ENCODE data around the gene CCDC183.

CCDC183 gene

DNA sequence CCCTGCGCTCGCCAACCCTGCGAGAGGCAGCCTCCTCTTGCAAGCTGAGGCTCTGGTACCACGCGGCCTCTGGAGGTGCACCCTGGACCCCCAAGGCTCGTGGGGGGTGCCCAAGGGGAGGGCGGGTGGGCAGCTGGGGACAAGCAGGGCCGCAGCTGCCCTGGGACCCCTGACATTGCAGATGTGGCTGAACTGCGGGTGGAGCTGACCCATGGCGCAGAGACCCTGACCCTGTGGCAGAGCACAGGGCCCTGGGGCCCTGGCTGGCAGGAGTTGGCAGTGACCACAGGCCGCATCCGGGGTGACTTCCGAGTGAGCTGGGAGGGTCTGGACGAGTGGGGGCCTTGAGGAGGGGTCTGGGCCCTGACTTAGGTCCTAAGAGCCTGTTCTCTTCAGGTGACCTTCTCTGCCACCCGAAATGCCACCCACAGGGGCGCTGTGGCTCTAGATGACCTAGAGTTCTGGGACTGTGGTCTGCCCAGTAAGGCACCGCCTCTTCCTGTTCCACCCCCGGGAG is 57.5 kb downstream of the CCDC183 start:
- peaks cover 9% of the 10 kb centered on the region; the same call in 1 of the 2 replicates for H3K36me3 ChIP-seq (ENCODE audit: insufficient read depth, low read length)
- no peaks in the 10 kb centered on the region for H4K20me1 ChIP-seq (ENCODE audit: insufficient read depth, low read length)
- H3K9ac ChIP-seq (ENCODE audit: low read length) = no peak overlapping the region
- H3K4me1 ChIP-seq (ENCODE audit: insufficient read depth, low read length, severe bottlenecking) = peaks cover 7% of the 10 kb centered on the region
- H3K9me2 ChIP-seq (ENCODE audit: low read depth, low read length) = no peaks in the 10 kb centered on the region
- no peaks in the 10 kb centered on the region for H3K79me2 ChIP-seq (ENCODE audit: insufficient read depth, low read length)
- H3K9me3 ChIP-seq (ENCODE audit: low read length) = no peaks in the 10 kb centered on the region
- no peak overlapping the region for H3K4me3 ChIP-seq (ENCODE audit: low read depth, low read length, poor library complexity, severe bottlenecking)
- no peak overlapping the region for H3K4me2 ChIP-seq (ENCODE audit: low read length)
- no peaks in the 10 kb centered on the region for H3F3A ChIP-seq (ENCODE audit: insufficient read depth, low read length)
- no peak overlapping the region for H3K27ac ChIP-seq (ENCODE audit: low read depth, low read length, poor library complexity, severe bottlenecking)
- H3K27me3 ChIP-seq (ENCODE audit: insufficient read depth, low read length) = no peaks in the 10 kb centered on the region
- TF ChIP-seq EZH2 (IDR thresholded peaks at IDR 0.05; ENCODE audit: borderline replicate concordance, low read length) = no peak
- TF ChIP-seq, protein P1, sequence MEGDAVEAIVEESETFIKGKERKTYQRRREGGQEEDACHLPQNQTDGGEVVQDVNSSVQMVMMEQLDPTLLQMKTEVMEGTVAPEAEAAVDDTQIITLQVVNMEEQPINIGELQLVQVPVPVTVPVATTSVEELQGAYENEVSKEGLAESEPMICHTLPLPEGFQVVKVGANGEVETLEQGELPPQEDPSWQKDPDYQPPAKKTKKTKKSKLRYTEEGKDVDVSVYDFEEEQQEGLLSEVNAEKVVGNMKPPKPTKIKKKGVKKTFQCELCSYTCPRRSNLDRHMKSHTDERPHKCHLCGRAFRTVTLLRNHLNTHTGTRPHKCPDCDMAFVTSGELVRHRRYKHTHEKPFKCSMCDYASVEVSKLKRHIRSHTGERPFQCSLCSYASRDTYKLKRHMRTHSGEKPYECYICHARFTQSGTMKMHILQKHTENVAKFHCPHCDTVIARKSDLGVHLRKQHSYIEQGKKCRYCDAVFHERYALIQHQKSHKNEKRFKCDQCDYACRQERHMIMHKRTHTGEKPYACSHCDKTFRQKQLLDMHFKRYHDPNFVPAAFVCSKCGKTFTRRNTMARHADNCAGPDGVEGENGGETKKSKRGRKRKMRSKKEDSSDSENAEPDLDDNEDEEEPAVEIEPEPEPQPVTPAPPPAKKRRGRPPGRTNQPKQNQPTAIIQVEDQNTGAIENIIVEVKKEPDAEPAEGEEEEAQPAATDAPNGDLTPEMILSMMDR (IDR thresholded peaks at IDR 0.05; ENCODE audit: low read length) = peak; percentile 46; the same call in 1 of the 2 replicates
- H2AFZ ChIP-seq (ENCODE audit: low read length) = no peak overlapping the region

DNA sequence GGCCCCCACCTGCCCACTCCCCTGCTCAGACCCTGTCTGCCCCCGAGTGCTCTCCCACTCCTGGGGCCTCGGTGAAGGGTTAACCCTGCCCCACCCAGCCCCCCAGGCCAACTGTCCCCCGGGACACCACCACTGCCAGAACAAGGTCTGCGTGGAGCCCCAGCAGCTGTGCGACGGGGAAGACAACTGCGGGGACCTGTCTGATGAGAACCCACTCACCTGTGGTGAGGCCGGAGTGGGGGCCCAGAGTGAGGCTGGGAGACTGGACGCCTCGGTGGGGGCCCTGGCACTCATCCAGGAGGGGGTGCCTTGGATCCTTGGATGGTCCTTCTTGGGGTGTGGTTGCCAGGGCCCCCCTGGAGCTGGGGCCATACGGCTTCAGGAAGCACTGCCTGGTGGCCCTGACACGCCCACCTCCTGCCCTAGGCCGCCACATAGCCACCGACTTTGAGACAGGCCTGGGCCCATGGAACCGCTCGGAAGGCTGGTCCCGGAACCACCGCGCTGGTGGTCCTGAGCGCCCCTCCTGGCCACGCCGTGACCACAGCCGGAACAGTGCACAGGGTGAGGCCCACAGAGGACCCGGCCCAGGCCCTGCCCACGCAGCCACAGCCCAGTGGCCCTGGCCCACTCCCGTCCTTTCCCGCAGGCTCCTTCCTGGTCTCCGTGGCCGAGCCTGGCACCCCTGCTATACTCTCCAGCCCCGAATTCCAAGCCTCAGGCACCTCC is 58.1 kb downstream of the CCDC183 start:
- H3K36me3 ChIP-seq (ENCODE audit: insufficient read depth, low read length) = peaks cover 9% of the 10 kb centered on the region; the same call in 1 of the 2 replicates

DNA sequence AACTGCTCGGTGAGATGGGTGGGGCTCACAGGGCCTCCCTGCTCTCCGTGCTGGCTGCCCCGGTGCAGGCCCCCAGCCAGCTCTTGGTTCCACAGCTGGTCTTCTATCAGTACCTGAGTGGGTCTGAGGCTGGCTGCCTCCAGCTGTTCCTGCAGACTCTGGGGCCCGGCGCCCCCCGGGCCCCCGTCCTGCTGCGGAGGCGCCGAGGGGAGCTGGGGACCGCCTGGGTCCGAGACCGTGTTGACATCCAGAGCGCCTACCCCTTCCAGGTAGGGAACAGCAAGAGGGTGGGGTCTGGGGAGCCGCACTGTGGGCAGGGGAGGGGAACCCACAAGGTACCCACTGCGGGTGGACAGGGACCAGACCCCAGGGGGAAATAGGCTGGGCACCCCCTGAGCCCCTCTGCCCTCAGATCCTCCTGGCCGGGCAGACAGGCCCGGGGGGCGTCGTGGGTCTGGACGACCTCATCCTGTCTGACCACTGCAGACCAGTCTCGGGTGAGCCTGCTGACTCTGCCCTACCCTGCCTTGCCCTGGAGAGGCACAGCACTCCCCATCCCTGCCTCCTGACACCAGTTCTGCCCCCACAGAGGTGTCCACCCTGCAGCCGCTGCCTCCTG is 58.8 kb downstream of the CCDC183 start:
- Histone ChIP-seq H3K4me3 (ENCODE audit: low read depth, low read length, poor library complexity, severe bottlenecking) (no peak overlapping the region), H3K79me2 (ENCODE audit: insufficient read depth, low read length) (no peaks in the 10 kb centered on the region), H3K27me3 (ENCODE audit: insufficient read depth, low read length) (no peaks in the 10 kb centered on the region), H2AFZ (ENCODE audit: low read length) (no peak overlapping the region), H3K36me3 (ENCODE audit: insufficient read depth, low read length) (peaks cover 9% of the 10 kb centered on the region; the same call in 1 of the 2 replicates), H3K4me2 (ENCODE audit: low read length) (no peak overlapping the region), H3K4me1 (ENCODE audit: insufficient read depth, low read length, severe bottlenecking) (peaks cover 3% of the 10 kb centered on the region), H4K20me1 (ENCODE audit: insufficient read depth, low read length) (no peaks in the 10 kb centered on the region), H3K9me2 (ENCODE audit: low read depth, low read length) (no peaks in the 10 kb centered on the region), H3K9ac (ENCODE audit: low read length) (no peak overlapping the region), H3F3A (ENCODE audit: insufficient read depth, low read length) (no peaks in the 10 kb centered on the region), H3K27ac (ENCODE audit: low read depth, low read length, poor library complexity, severe bottlenecking) (no peak overlapping the region), H3K9me3 (ENCODE audit: low read length) (no peaks in the 10 kb centered on the region)
- no peak for TF ChIP-seq EZH2 (IDR thresholded peaks at IDR 0.05; ENCODE audit: borderline replicate concordance, low read length)
- TF ChIP-seq, protein P1 (IDR thresholded peaks at IDR 0.05; ENCODE audit: low read length) = no peak

More for the DNA sequence above, 58.1 kb downstream of the CCDC183 start:
- no peak overlapping the region for H3K9ac ChIP-seq (ENCODE audit: low read length)
- no peak overlapping the region for H3K4me2 ChIP-seq (ENCODE audit: low read length)
- TF ChIP-seq, protein P1 (IDR thresholded peaks at IDR 0.05; ENCODE audit: low read length) = no peak
- no peak overlapping the region for H2AFZ ChIP-seq (ENCODE audit: low read length)
- H3K9me2 ChIP-seq (ENCODE audit: low read depth, low read length) = no peaks in the 10 kb centered on the region
- H3K27me3 ChIP-seq (ENCODE audit: insufficient read depth, low read length) = no peaks in the 10 kb centered on the region
- H3K79me2 ChIP-seq (ENCODE audit: insufficient read depth, low read length) = no peaks in the 10 kb centered on the region
- no peaks in the 10 kb centered on the region for H3K9me3 ChIP-seq (ENCODE audit: low read length)
- no peak overlapping the region for H3K27ac ChIP-seq (ENCODE audit: low read depth, low read length, poor library complexity, severe bottlenecking)
- H3K4me1 ChIP-seq (ENCODE audit: insufficient read depth, low read length, severe bottlenecking) = peaks cover 7% of the 10 kb centered on the region
- no peaks in the 10 kb centered on the region for H4K20me1 ChIP-seq (ENCODE audit: insufficient read depth, low read length)
- no peaks in the 10 kb centered on the region for H3F3A ChIP-seq (ENCODE audit: insufficient read depth, low read length)
- no peak overlapping the region for H3K4me3 ChIP-seq (ENCODE audit: low read depth, low read length, poor library complexity, severe bottlenecking)
